SK-N-SH treated with all-trans-retinoic acid at 6 μM for 48 hours (cell line): ENCODE results near the gene PSAT1.

Source experiments
- ARNTL ChIP-seq: fragments of 450-650 bp; formaldehyde crosslinking; IDR thresholded peaks from 2 replicates; pipeline ENCODE4 v1.5.0; 2020; ENCODE audit warnings: low read depth, mild to moderate bottlenecking, moderate library complexity, borderline replicate concordance
- BACH2 ChIP-seq: fragments of 250-450 bp; sonication (Bioruptor Pico); IDR thresholded peaks from 2 replicates; pipeline ENCODE4 v1.9.0; 2021; ENCODE audit warnings: mild to moderate bottlenecking, borderline replicate concordance
- ESRRG ChIP-seq: fragments of 250-450 bp; sonication (Bioruptor Pico); IDR thresholded peaks from 2 replicates; pipeline ENCODE4 v1.6.1; 2021; ENCODE audit warnings: mild to moderate bottlenecking
- OSR1 ChIP-seq: fragments of 250-450 bp; sonication (Bioruptor Pico); IDR thresholded peaks from 2 replicates; pipeline ENCODE4 v1.8.0; 2022; ENCODE audit warnings: moderate library complexity, mild to moderate bottlenecking, inconsistent platforms
- PATZ1 ChIP-seq: fragments of 250-450 bp; sonication (Bioruptor Pico); IDR thresholded peaks from 2 replicates; pipeline ENCODE4 v1.8.0; 2020; ENCODE audit warnings: mild to moderate bottlenecking, moderate library complexity, borderline replicate concordance
- PPARA ChIP-seq: fragments of 250-450 bp; sonication (Bioruptor Pico); IDR thresholded peaks from 2 replicates; pipeline ENCODE4 v1.5.0; 2020; ENCODE audit warnings: mild to moderate bottlenecking, borderline replicate concordance
- RARB ChIP-seq: fragments of 250-450 bp; sonication (Bioruptor Pico); IDR thresholded peaks from 2 replicates; pipeline ENCODE4 v1.8.0; 2021; ENCODE audit warnings: mild to moderate bottlenecking, moderate library complexity
- TOX ChIP-seq: fragments of 250-450 bp; sonication (Bioruptor Pico); IDR thresholded peaks from 2 replicates; pipeline ENCODE4 v1.8.0; 2021; ENCODE audit warnings: mild to moderate bottlenecking, moderate library complexity, borderline replicate concordance
- ZFP30 ChIP-seq: fragments of 450-650 bp; formaldehyde crosslinking; IDR thresholded peaks from 2 replicates; pipeline ENCODE4 v1.5.0; 2022; ENCODE audit warnings: mild to moderate bottlenecking, moderate library complexity
- ZNF70 ChIP-seq: fragments of 450-650 bp; formaldehyde crosslinking; IDR thresholded peaks from 2 replicates; pipeline ENCODE4 v1.5.0; 2020; ENCODE audit warnings: mild to moderate bottlenecking, moderate library complexity
- ZNF8 ChIP-seq: fragments of 450-650 bp; formaldehyde crosslinking; IDR thresholded peaks from 2 replicates; pipeline ENCODE4 v1.5.0; 2020; ENCODE audit warnings: mild to moderate bottlenecking, moderate library complexity

GRCh38 chr9:78306222-78307076 is 9.5 kb downstream of the PSAT1 start:
- TF ChIP-seq BACH2 (CRISPR knock-in tag) = no peak
- TF ChIP-seq ARNTL = no peak
- no peak for TF ChIP-seq ZNF70
- TF ChIP-seq ZFP30 (CRISPR knock-in tag) = no peak
- TF ChIP-seq PATZ1 (CRISPR knock-in tag) = no peak
- TF ChIP-seq PPARA (CRISPR knock-in tag) = no peak
- TF ChIP-seq ESRRG (CRISPR knock-in tag) = no peak
- TF ChIP-seq ZNF8 (CRISPR knock-in tag) = no peak
- TF ChIP-seq TOX (CRISPR knock-in tag) = no peak
- TF ChIP-seq OSR1 (CRISPR knock-in tag) = no peak
- TF ChIP-seq RARB (CRISPR knock-in tag) = no peak
